Measurements from ENCODE around the gene AUP1.
"Not testable (repeated sequence)": the region's sequence is repeated elsewhere in the genome, so short reads cannot be mapped to it uniquely, and the experiment has no call there.

Gene AUP1

GRCh38 chr2:74498500-74499266 is 30.8 kb downstream of the AUP1 start:
- peak; percentile 58 for DNase-seq (ENCODE audit: low read depth)

GRCh38 chr2:74497777-74498499 is 31.6 kb downstream of the AUP1 start:
- no peak for DNase-seq (ENCODE audit: low read depth)

- DNase-seq (ENCODE audit: low read depth) = no peak
Observed at GRCh38 chr2:74496997-74497776, 32.3 kb downstream of the AUP1 start.

GRCh38 chr2:74495440-74495839 is 34.1 kb downstream of the AUP1 start:
- DNase-seq (ENCODE audit: low read depth) = no peak

- DNase-seq (ENCODE audit: low read depth) = no peak
Observed at GRCh38 chr2:74493546-74493945, 36.0 kb downstream of the AUP1 start.

- DNase-seq (ENCODE audit: low read depth) = no peak
Observed at GRCh38 chr2:74491648-74492544, 37.6 kb downstream of the AUP1 start.

GRCh38 chr2:74489906-74490305 is 39.6 kb downstream of the AUP1 start:
- no peak for DNase-seq (ENCODE audit: low read depth)

- no peak for DNase-seq (ENCODE audit: low read depth)
Observed at GRCh38 chr2:74488643-74489481, 40.6 kb downstream of the AUP1 start.

GRCh38 chr2:74486141-74486540 is 43.4 kb downstream of the AUP1 start:
- DNase-seq (ENCODE audit: low read depth) = no peak

- not testable (repeated sequence) for DNase-seq (ENCODE audit: low read depth)
Observed at GRCh38 chr2:74483675-74484164, 45.8 kb downstream of the AUP1 start.

GRCh38 chr2:74482801-74483674 is 46.5 kb downstream of the AUP1 start, which contains the start of the genes CCDC142 and TTC31:
TSS of gene CCDC142 (minus strand) at chr2:74482998. CDS start at chr2:74482837, 161 bp downstream.
TSS of gene TTC31 (plus strand) at chr2:74483081. CDS start at chr2:74483096, 15 bp downstream.
- peak; percentile 97 for DNase-seq (ENCODE audit: low read depth)

GRCh38 chr2:74481961-74482800 is 47.3 kb downstream of the AUP1 start:
- peak; percentile 50 for DNase-seq (ENCODE audit: low read depth)

GRCh38 chr2:74481431-74481830 is 48.1 kb downstream of the AUP1 start:
- no peak for DNase-seq (ENCODE audit: low read depth)
